OCI-LY1 (cell line): ENCODE data around the gene RFK.

Experiments used
- H2AFZ ChIP-seq: fragments of 200-600 bp; sonication (generic), shearing (Covaris generic); 2 replicates; pipeline ENCODE4 v1.6.0; 2014; ENCODE audit warnings: antibody characterized with exemption, mild to moderate bottlenecking, low read length
- H3F3A ChIP-seq: fragments of 200-600 bp; sonication (generic), shearing (Covaris generic); 2 replicates; pipeline ENCODE4 v1.6.0; 2014; ENCODE audit warnings: mild to moderate bottlenecking, antibody characterized with exemption, low read length, moderate library complexity; ENCODE audit not compliant: insufficient read depth
- H3K27ac ChIP-seq: fragments of 200-600 bp; sonication (generic); 2 replicates; pipeline ENCODE4 v1.5.1; 2014; ENCODE audit warnings: low read length, mixed run types, mild to moderate bottlenecking, low read depth; ENCODE audit not compliant: poor library complexity, severe bottlenecking
- H3K27me3 ChIP-seq: fragments of 200-600 bp; sonication (generic); 2 replicates; pipeline ENCODE4 v1.6.0; 2014; ENCODE audit warnings: antibody characterized with exemption, mild to moderate bottlenecking, low read length, moderate library complexity; ENCODE audit not compliant: insufficient read depth
- H3K36me3 ChIP-seq: fragments of 200-600 bp; sonication (generic); 2 replicates; pipeline ENCODE4 v1.6.1; 2014; ENCODE audit warnings: mild to moderate bottlenecking, antibody characterized with exemption, low read length, moderate library complexity, mixed read lengths; ENCODE audit not compliant: insufficient read depth
- H3K4me1 ChIP-seq: fragments of 200-600 bp; sonication (generic); 2 replicates; pipeline ENCODE4 v1.5.1; 2014; ENCODE audit warnings: mild to moderate bottlenecking, low read length, moderate library complexity; ENCODE audit not compliant: insufficient read depth, severe bottlenecking
- H3K4me2 ChIP-seq: fragments of 200-600 bp; sonication (generic), shearing (Covaris generic); 2 replicates; pipeline ENCODE4 v1.6.1; 2014; ENCODE audit warnings: low read length
- H3K4me3 ChIP-seq: fragments of 200-600 bp; sonication (generic); 2 replicates; pipeline ENCODE4 v1.5.1; 2014; ENCODE audit warnings: low read length, low read depth, mild to moderate bottlenecking, mixed read lengths; ENCODE audit not compliant: poor library complexity, severe bottlenecking
- H3K79me2 ChIP-seq: fragments of 200-600 bp; shearing (Covaris generic); 2 replicates; pipeline ENCODE4 v1.6.1; 2016; ENCODE audit warnings: mixed run types, low read length, mixed read lengths; ENCODE audit not compliant: insufficient read depth
- H3K9ac ChIP-seq: fragments of 200-600 bp; sonication (generic), shearing (Covaris generic); 2 replicates; pipeline ENCODE4 v1.6.1; 2014; ENCODE audit warnings: mild to moderate bottlenecking, low read length, mixed read lengths
- H3K9me2 ChIP-seq: fragments of 200-600 bp; sonication (generic), shearing (Covaris generic); 2 replicates; pipeline ENCODE4 v1.6.1; 2014; ENCODE audit warnings: low read depth, mild to moderate bottlenecking, low read length, mixed read lengths
- H3K9me3 ChIP-seq: fragments of 200-600 bp; shearing (Covaris generic); 2 replicates; pipeline ENCODE4 v1.6.1; 2014; ENCODE audit warnings: low read length, mixed read lengths
- H4K20me1 ChIP-seq: fragments of 200-600 bp; sonication (generic), shearing (Covaris generic); 2 replicates; pipeline ENCODE4 v1.6.0; 2016; ENCODE audit warnings: mild to moderate bottlenecking, low read length; ENCODE audit not compliant: insufficient read depth
- EZH2 ChIP-seq: fragments of 200-600 bp; sonication (generic), shearing (Covaris generic); IDR thresholded peaks from 2 replicates; pipeline ENCODE4 v1.8.0; 2017; ENCODE audit warnings: borderline replicate concordance, mixed run types, mild to moderate bottlenecking, antibody characterized with exemption, low read length, moderate library complexity, mixed read lengths
- TF ChIP-seq, protein P1 (sequence below): fragments of 200-600 bp; sonication (generic), shearing (Covaris generic); IDR thresholded peaks from 2 replicates; pipeline ENCODE4 v1.5.1; 2017; ENCODE audit warnings: mild to moderate bottlenecking, antibody characterized with exemption, low read length, moderate library complexity, mixed read lengths

The RFK gene

GRCh38 chr9:76415154-76415553 lies 20.9 kb upstream of the RFK start:
- no peak overlapping the region for H2AFZ ChIP-seq
- no peaks in the 10 kb centered on the region for H3K27me3 ChIP-seq
- TF ChIP-seq EZH2, result no peak
- TF ChIP-seq, protein P1, sequence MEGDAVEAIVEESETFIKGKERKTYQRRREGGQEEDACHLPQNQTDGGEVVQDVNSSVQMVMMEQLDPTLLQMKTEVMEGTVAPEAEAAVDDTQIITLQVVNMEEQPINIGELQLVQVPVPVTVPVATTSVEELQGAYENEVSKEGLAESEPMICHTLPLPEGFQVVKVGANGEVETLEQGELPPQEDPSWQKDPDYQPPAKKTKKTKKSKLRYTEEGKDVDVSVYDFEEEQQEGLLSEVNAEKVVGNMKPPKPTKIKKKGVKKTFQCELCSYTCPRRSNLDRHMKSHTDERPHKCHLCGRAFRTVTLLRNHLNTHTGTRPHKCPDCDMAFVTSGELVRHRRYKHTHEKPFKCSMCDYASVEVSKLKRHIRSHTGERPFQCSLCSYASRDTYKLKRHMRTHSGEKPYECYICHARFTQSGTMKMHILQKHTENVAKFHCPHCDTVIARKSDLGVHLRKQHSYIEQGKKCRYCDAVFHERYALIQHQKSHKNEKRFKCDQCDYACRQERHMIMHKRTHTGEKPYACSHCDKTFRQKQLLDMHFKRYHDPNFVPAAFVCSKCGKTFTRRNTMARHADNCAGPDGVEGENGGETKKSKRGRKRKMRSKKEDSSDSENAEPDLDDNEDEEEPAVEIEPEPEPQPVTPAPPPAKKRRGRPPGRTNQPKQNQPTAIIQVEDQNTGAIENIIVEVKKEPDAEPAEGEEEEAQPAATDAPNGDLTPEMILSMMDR, result no peak
- H3K4me2 ChIP-seq, result no peak overlapping the region
- no peak overlapping the region for H3K4me3 ChIP-seq
- no peak overlapping the region for H3K9ac ChIP-seq
- no peaks in the 10 kb centered on the region for H4K20me1 ChIP-seq
- H3K9me3 ChIP-seq, result peaks cover 8% of the 10 kb centered on the region
- H3F3A ChIP-seq, result no peaks in the 10 kb centered on the region
- H3K4me1 ChIP-seq, result peaks cover 15% of the 10 kb centered on the region
- H3K9me2 ChIP-seq, result no peaks in the 10 kb centered on the region
- no peak overlapping the region for H3K27ac ChIP-seq
- no peaks in the 10 kb centered on the region for H3K36me3 ChIP-seq
- no peaks in the 10 kb centered on the region for H3K79me2 ChIP-seq

- Histone ChIP-seq H3K4me2 (no peak overlapping the region), H2AFZ (no peak overlapping the region), H3K36me3 (no peaks in the 10 kb centered on the region), H3F3A (no peaks in the 10 kb centered on the region), H3K9me3 (peaks cover 8% of the 10 kb centered on the region), H3K9me2 (no peaks in the 10 kb centered on the region), H3K9ac (no peak overlapping the region), H3K27me3 (no peaks in the 10 kb centered on the region), H3K4me3 (no peak overlapping the region), H3K79me2 (no peaks in the 10 kb centered on the region), H4K20me1 (no peaks in the 10 kb centered on the region), H3K4me1 (peaks cover 15% of the 10 kb centered on the region), H3K27ac (no peak overlapping the region)
- TF ChIP-seq, protein P1, result no peak
- TF ChIP-seq EZH2, result no peak
Observed at GRCh38 chr9:76414661-76415060, 20.4 kb upstream of the RFK start.

GRCh38 chr9:76413658-76414057 lies 19.4 kb upstream of the RFK start:
- no peaks in the 10 kb centered on the region for H3K36me3 ChIP-seq
- H3K4me1 ChIP-seq, result peaks cover 15% of the 10 kb centered on the region
- H3K4me3 ChIP-seq, result no peak overlapping the region
- H2AFZ ChIP-seq, result no peak overlapping the region
- no peaks in the 10 kb centered on the region for H3K9me2 ChIP-seq
- H3K4me2 ChIP-seq, result no peak overlapping the region
- H3K27me3 ChIP-seq, result no peaks in the 10 kb centered on the region
- no peaks in the 10 kb centered on the region for H3K79me2 ChIP-seq
- TF ChIP-seq, protein P1, result no peak
- no peak for TF ChIP-seq EZH2
- no peak overlapping the region for H3K27ac ChIP-seq
- peaks cover 8% of the 10 kb centered on the region for H3K9me3 ChIP-seq
- H3F3A ChIP-seq, result no peaks in the 10 kb centered on the region
- no peak overlapping the region for H3K9ac ChIP-seq
- no peaks in the 10 kb centered on the region for H4K20me1 ChIP-seq
